ENCODE measurements around the gene FAM167B. TPM values are rescaled to one million over a fixed set of nuclear protein-coding genes. Genes with fewer than 3 reads are reported as not detected.

The FAM167B gene
- total and polyA plus RNA-seq, 2 of the 4 experiments (the other 2 are of a cell fraction), result 0.18 to 0.53 TPM

DNA sequence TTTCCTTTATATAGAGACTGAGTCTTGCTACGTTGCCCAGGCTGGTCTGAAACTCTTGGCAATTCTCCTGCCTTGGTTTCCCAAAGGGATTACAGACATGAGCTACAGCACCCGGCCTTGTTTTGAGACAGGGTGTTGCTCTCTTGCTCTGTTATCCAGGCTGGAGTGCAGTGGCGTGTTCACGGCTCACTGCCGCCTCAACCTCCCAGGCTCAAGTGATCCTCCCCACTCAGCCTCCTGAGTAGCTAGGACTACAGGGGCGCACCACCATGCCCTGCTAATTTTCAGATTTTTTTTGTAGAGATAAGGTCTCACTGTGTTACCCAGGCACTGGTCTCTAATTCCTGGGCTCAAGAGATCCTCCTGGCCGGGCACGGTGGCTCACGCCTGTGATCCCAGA is 18.8 kb downstream of the FAM167B start:
- WGBS, 2 experiments (ENCODE audit: extremely low coverage in 2 of 2, insufficient read length in 1 of 2), result 94% methylated on average over 5 of the region's 9 CpGs; no CpG with 5 or more reads in 1 of the 2 experiments
- CTCF ChIA-PET, result interaction anchor here (0.7 kb wide), 1 partner anchor 70 kb away, joined by 3 read pairs; the partner anchor contains the start of gene MARCKSL1

More for the DNA sequence above, 18.8 kb downstream of the FAM167B start:
- Histone ChIP-seq H2AK9ac (replicated peaks; ENCODE audit: low read depth, low read length, poor library complexity) (no peak overlapping the region), H3K4me3 (ENCODE audit: insufficient read depth, low read depth, low read length) (no peak overlapping the region), H3K27ac (ENCODE audit: insufficient read depth, low read length) (no peak overlapping the region), H2BK120ac (ENCODE audit: low read depth, low read length) (peak overlapping the region; percentile 61), H3K36me3 (ENCODE audit: control insufficient read depth, insufficient read depth, low read length) (no peaks in the 10 kb centered on the region), H3K18ac (ENCODE audit: low read depth, low read length) (no peak overlapping the region), H3K23ac (ENCODE audit: low read depth, low read length) (no peak overlapping the region), H2AFZ (replicated peaks; ENCODE audit: low read length, poor library complexity) (no peak overlapping the region), H3K27me3 (ENCODE audit: control insufficient read depth, insufficient read depth, low read length) (no peaks in the 10 kb centered on the region), H3K79me1 (ENCODE audit: low read depth in 1 of 2, low read length in 2 of 2) (no peaks in the 10 kb centered on the region), H2BK5ac (ENCODE audit: low read depth, low read length, poor library complexity, severe bottlenecking) (no peak overlapping the region), H3K9ac (ENCODE audit: low read depth, low read length) (no peak overlapping the region), H3K9me1 (ENCODE audit: insufficient read depth, low read length) (peaks cover 9% of the 10 kb centered on the region; the same call in 1 of the 2 replicates), H3K4me2 (ENCODE audit: low read depth, low read length) (no peak overlapping the region), H3K4me1 (ENCODE audit: control insufficient read depth, insufficient read depth, low read length) (peaks cover 8% of the 10 kb centered on the region), H4K5ac (ENCODE audit: low read depth, low read length) (no peak overlapping the region), H2AK5ac (ENCODE audit: low read depth, low read length) (peak overlapping the region; percentile 61), H3K9me3 (ENCODE audit: control insufficient read depth, insufficient read depth, low read length) (no peaks in the 10 kb centered on the region), H4K91ac (ENCODE audit: insufficient read depth, low read depth, low read length) (peak overlapping the region; percentile 68), H2BK15ac (ENCODE audit: low read depth, low read length) (peak overlapping the region; percentile 86; the same call in 2 of the 3 replicates), H2BK20ac (ENCODE audit: low read depth, low read length) (peak overlapping the region; percentile 37; the same call in 1 of the 2 replicates), H3K14ac (replicated peaks; ENCODE audit: low read depth, low read length) (no peak overlapping the region), H4K8ac (ENCODE audit: low read depth in 2 of 2, low read length in 2 of 2) (peak overlapping the region in 1 of 2 experiments; percentile 74; a peak in 1 of 4 replicates), H4K20me1 (ENCODE audit: insufficient read depth, low read length) (no peaks in the 10 kb centered on the region), H3K56ac (ENCODE audit: extremely low read depth, insufficient read depth, low read length) (no peak overlapping the region), H3K4ac (ENCODE audit: low read depth, low read length) (peak overlapping the region; percentile 75)
- ATAC-seq (ENCODE audit: low read depth) (no peak), DNase-seq (no peak)
- POLR2A ChIA-PET (ENCODE audit: unreplicated experiment), result no interaction called here
- in situ Hi-C loops (cut with MboI; ENCODE audit: low sequenced_read_pairs), result no loop called here
- BruUV-seq (replicated peaks), result no TSS peak
- intact Hi-C loops (cut with micrococcal nuclease), result no loop called here
- TF ChIP-seq CHD1 (IDR thresholded peaks at IDR 0.05; ENCODE audit: low read depth, low read length), result no peak
- TF ChIP-seq USF2 (IDR thresholded peaks at IDR 0.05; ENCODE audit: low read depth, low read length), result no peak
- TF ChIP-seq POLR2A (IDR thresholded peaks at IDR 0.05; ENCODE audit: low read depth, low read length), result no peak
- TF ChIP-seq RCOR1 (IDR thresholded peaks at IDR 0.05; ENCODE audit: insufficient replicate concordance, low read length), result no peak
- no peak for TF ChIP-seq ELK1 (IDR thresholded peaks at IDR 0.05; ENCODE audit: borderline replicate concordance, low read depth, low read length)
- no peak for TF ChIP-seq RFX5 (IDR thresholded peaks at IDR 0.05; ENCODE audit: low read depth, low read length)
- no peak for TF ChIP-seq NFE2L2 (IDR thresholded peaks at IDR 0.05; ENCODE audit: low read depth, low read length)
- TF ChIP-seq MAFK (IDR thresholded peaks at IDR 0.05; ENCODE audit: low read depth, low read length), result no peak
- dilution Hi-C loops (cut with HindIII; ENCODE audit: low sequenced_read_pairs, unreplicated experiment), result no loop called here

Data from IMR-90 (cell line).